OCI-LY7 (cell line): ENCODE measurements around the gene SPATA13.

Source experiments
- CTCF ChIP-seq: fragments of 200-600 bp; sonication (generic); conservative IDR thresholded peaks from 2 replicates; pipeline ENCODE4 v1.5.1; 2014; ENCODE audit warnings: mild to moderate bottlenecking, antibody characterized with exemption, low read length, moderate library complexity, mixed read lengths
- EZH2phosphoT487 ChIP-seq: fragments of 200-600 bp; sonication (generic); IDR thresholded peaks from 2 replicates; pipeline ENCODE4 v1.6.1; 2018; ENCODE audit warnings: low read depth, borderline replicate concordance, mild to moderate bottlenecking, mixed run types, antibody characterized with exemption, low read length, moderate library complexity, mixed read lengths

- TF ChIP-seq CTCF (no peak), EZH2phosphoT487 (no peak)
These were observed 51.7 kb downstream of the SPATA13 start for GRCh38 chr13:24212254-24212653.
